GM21825 (cell line): ENCODE measurements around the gene MGA.

Experiments
- ATAC-seq: cut with Tn5 transposase; IDR thresholded peaks from one replicate; pipeline ENCODE4 v1.9.1; 2021; ENCODE audit warnings: mild to moderate bottlenecking, moderate library complexity; ENCODE audit not compliant: unreplicated experiment

Gene MGA

DNA sequence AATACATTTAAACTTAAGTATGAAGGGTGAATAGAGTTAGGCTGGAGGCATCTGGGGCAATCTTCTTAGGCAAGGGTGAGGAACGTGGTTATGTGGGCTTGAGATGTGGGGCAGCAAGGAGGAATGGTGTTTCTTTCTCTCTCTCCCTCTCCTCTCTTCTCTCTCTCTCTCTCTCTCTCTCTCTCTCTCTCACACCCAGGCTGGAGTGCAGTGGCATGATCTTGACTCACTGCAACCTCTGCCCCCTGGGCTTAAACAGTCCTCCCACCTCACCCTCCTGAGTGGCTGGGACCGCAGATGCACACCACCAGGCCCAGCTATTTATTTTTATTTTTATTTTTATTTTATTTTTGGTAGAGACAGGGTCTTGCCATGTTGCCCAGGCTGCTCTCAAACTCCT is 4.0 kb upstream of the MGA start:
- no peak for ATAC-seq

DNA sequence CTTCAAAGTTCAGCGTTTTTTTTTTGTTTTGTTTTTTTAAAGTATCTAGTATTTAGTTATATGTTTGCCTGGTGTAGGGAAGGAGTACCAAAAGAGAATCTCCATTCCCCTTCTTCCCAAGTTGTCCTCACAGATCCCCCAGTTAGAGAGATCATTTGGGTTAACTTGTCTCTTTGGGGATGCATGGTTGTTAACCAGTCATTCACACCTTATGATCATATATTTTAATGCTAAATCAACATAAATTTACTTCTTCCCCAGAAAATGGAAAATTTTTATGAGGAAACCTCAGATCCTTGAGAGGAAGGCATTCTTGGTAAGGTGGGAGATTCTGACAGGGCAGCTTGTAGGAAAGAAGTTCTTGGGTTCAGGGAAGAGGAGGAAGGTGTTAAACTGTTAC is 1.5 kb upstream of the MGA start:
- ATAC-seq = no peak

DNA sequence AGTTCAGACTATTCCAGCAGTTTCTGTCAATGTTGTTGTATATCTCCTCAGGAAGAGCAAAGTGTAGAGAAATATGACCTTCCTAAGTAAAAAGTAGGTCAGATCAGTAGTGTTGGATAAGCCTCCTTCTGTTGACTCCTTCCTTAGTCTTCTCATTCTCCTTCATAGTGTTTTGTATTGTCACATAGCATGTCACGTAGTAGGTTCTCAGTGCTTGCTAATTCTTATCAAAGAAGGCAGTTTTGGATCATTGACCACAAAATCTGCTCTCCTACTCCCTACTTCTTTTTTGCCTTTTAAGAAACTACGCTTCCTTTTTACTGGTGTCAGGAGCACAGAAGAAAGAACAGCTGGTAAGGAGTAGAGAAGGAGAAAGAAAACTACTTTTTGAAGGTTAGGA is 1.0 kb upstream of the MGA start:
- ATAC-seq = no peak

DNA sequence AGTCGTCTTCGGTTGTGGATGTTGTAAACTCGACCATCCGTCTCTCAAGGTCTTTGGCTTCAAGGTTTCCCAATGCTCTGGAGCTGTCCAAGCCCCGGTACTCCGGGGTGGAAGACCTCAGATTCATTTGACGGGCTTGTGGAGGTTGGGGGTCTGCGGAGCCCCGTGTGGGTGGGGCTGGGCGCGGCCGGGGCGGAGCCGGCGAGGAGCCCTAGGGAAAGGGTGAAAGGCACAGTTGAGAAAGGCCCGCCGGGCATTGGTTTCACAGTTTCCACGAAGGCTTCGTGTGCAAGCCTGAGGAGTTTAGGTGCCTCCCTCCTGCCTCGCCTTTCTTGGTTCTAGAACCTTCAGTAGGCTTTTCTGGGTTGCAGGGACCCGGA is 360 bp upstream of the MGA start:
- ATAC-seq = peak; percentile 7

DNA sequence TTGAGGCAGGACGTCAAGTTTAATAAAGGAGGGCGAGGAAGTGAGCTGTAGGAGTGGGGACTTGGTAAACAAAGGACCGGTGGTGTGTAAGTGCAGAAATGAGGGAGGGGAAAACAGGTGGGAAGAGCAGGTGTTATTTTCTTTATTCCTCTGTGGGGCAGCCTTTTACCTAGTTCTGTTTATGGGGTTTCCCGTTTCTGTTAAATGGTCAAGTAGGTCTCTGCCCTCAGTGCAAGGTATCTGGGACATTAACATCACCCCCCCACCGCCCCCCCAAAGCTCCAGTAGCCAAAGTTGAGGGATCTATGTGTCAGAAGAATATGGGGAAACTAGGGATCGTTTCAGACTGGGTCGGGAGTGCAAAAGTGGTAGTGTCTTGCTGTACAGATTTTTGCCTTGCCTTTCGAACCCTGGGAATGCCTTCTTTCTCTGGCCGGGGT is 893 bp downstream of the MGA start:
- ATAC-seq = no peak

DNA sequence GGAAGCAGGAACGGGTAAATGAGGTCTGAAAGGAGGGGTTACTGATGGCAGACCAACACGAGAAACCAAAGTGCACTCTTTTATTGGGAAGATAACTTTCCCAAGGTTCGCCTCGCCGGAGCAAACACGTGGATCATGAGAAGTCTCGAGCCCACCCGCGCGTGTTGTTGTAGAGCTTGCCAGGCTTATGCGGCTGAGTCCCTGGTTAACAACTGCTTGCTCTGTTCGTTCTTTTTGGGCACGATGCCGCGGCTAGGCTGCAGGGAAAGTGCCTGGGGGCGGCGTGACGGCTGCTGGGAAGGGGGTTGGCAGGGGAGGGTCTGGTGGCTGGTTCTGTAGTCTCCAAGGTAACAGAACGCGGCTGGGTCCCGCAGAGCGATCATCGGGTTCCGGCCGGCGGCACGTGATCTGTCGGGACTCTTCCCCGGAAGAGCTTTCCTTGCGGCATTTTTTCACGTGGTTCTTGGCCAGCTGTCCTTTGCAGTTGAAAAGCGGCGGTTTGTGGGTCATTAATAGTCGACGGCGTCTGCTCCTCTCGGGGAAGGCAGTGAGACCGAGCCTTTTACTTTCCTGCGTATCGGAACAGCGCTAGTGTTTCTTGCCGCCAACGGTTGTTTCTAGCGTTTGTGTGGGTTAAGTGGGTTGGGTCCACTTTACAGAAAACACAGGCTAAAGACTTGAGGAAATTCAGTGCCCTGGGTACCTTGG is 1.5 kb downstream of the MGA start:
- peak; percentile 36 for ATAC-seq

DNA sequence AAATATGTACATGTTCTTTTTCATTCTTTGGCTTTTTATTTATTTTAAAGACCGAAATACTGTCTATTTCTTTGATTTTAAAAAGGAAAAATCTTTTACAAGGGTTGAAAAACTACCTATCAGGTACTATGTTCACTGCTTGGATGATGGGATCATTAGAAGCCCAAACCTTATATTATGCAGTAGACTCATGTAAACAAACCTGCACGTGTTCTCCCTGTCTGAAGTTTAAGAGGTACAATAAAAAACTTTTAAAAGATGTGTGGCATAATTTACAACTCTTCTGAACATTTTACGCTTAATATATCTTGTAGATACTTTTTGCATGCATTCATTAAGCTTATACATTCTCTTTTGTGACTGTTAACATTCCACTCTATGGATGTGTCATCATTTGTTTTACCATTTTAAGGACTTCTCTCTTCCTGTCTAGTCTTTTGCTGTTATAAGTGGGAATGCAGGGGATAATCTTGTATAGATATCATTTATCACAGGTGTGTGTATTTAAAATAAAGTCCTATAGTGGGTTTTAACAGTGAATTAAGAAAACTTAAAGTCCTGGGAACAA is 6.2 kb downstream of the MGA start:
- ATAC-seq = no peak

DNA sequence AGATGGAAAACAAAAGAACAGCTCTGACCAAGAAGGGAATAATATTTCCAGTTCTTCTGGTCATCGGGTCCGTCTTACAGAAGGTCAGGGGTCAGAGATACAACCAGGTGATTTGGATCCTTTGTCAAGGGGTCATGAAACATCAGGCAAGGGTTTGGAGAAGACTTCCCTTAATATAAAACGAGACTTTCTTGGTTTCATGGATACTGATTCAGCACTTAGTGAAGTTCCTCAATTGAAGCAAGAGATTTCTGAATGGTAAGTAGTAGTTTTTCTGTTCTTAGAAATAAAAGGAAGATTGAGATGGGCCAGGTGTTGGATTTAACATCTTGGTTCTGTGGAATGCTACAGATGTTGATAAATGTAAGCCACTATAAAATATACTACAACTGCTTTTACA is 9.5 kb downstream of the MGA start:
- ATAC-seq = no peak

DNA sequence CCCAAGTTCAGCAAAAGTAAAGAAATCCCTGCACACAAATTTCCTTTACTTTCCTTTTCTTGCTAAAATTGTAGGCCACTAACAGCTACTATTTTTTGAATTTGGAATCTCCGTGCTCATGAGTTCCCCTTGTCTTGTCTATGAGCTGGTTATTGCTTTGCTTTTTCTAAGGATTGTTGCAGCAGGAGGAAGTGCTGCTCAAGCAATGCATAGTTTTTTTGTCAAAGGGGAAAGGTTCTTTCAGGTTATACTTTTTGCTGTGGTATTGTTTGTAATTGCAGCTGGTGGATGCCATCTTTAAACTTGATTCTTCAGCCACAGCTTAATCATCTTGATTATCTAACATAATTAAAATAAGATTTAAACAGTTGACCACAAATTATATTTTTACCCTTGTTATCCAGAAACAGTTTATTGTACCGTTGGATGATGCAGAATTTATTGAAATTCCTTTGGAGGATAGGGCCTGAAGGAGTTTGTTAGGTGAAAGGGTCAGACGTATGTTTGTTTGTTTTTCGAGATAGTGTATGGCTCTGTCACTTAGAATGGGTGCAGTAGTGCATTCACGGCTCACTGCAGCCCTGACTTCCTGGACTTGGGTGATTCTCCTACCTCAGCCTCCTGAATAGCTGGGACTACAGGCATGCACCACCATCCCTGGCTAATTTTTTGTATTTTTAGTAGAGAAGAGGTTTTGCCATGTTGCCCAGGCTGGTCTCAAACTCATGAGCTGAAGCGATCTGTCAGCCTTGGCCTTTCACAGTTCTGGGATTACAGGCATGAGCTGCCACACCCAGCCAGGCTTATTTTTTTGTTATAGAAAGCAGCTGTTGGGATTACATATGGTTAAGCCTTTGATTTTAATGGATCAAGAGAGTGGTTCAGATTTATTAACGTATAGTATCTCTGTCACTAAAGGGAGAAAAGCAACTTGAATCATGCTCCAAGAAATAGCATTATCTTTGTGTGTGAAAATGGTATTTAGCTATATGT is 11.7 kb downstream of the MGA start:
- ATAC-seq = no peak

DNA sequence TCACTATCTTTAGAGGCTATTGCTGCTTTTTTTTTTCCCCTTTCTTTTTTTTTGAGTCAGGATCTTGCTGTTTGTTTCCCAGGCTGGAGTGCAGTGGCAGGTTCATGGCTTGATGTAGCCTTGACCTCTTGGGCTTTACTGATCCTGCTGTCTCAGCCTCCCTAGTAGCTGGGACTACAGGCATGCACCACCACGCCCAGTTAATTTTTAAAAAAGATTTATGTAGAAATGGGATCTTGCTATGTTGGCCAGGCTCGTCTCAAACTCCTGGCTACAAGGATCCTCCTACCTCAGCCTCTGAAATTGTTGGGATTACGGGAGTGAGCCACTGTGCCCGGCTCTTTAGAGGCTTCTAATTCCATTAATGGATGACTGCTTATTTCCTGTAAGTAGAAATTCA is 15.1 kb downstream of the MGA start:
- no peak for ATAC-seq

DNA sequence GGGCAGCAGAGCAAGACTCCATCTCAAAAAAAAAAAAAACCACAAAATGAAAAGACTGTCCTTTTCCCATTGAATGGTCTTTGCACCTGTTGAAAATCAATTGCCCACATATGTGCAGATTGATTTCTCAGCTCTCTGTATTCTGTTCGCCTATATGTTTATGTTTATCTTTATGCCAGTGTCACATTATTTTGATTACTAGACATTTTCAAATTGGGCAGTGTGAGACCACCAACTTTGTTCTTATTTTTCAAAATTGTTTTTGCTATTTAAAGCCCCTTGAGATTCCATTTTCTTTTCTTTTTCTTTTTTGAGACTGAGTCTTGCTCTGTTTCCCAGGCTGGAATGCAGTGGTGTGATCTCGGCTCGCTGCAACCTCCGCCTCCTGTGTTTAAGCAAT is 18.5 kb downstream of the MGA start:
- no peak for ATAC-seq

DNA sequence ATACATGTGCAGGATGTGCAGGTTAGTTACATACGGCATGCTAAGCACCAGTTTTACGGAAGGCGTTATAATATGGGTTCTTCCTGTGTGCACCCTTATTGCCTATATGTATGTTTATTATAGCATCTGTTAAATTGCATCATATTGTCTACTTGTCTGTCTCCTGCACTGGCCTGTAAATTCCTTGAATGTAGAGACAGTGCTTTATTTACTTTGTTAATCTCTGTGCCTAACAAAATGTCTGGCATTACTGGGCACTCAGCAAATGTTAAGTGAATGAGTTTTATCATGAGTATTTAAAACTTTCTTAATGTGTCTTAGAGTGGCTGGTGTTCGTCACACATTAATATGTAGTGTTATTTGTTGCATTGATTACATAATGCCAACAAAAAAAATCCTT is 23.8 kb downstream of the MGA start:
- no peak for ATAC-seq

DNA sequence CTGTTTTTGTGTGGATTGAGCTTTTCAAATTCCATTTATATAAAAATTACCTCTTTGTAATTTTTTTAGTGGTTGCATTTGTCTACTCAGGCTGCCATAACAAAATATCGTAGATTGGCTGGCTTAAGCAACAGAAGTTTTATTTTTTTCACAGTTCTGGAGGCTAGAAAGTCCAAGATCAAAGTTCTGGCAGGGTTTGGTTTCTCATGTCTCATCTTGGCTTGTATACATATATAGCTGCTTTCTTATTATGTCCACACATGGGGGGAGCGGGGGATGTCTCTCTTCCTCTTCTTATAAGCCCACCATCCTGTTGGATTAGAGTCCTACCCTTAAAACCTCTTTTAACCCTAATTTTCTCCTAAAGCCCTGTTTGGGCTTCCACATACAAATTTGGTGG is 28.5 kb downstream of the MGA start:
- no peak for ATAC-seq

DNA sequence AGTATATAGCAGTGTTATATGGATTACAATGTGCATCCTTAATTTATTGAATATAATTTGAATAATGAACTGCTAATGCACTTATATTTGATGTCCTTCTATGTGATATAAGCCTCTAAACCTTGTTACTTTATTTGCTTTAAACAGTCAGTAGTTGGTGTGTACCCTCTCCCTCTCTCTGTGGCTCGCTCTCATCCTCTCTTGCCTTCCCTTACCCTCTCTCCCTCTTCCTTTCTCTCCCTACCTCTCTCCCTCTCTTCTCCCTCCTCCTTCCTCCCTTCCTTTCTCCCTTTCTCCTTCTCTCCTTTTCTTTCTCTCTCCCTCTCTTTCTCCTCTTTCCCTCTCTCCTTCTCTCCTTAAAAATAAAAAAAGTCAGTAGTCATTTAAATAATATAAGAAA is 28.9 kb downstream of the MGA start:
- no peak for ATAC-seq

DNA sequence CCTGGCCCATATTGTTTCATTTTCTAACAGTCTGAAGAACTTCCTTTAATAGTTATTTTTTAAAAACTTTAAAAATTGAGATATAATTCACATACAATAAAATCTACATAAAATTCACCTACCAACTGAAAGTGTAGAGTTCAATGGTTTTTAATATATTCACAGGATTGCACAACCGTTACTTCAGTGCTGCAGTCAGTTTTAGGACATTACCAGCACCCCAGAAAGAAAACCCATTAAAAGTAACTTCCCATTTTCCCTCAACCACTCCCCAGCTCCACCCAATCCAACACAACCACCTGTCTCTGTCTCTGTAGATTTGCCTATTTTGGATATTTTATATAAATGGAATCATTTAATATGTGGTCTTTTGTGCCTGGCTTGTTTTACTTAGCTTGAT is 29.6 kb downstream of the MGA start:
- no peak for ATAC-seq

DNA sequence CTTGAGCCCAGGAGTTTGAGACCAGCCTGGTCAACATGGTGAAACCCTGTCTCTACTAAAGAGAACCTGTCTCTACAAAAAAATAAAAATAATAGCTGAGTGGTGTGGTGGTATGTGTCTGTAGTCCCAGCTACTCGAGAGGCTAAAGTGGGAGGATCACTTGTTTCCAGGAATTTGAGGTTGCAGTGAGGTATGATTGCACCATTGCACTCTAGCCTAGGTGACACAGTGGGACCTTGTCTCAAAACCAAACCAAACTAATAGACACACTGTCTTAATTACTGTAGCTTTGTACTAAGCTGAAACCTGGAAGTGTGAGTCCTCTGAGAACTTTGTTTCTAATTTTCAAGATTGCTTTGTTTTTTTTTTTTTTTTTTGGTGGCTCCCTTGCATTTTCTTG is 30.4 kb downstream of the MGA start:
- no peak for ATAC-seq

DNA sequence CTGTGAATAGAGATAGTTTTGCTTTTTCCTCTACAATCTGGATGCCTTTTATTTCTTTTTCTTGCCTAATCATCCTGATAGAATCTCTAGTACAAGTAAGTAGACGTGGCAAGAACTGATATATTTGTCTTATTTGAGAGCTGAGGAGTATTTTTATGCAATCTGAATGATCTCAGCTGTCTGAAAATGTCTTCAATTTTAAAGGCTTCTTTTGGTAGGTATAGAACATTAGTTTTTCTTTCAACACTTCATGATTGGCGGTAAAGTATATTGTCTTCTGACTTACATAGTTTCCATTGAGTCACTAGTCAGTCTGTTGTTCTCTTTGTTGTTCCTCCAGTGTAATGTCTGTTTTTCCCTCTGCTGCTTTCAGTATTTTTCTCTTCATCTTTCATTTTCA is 31.3 kb downstream of the MGA start:
- ATAC-seq = no peak

DNA sequence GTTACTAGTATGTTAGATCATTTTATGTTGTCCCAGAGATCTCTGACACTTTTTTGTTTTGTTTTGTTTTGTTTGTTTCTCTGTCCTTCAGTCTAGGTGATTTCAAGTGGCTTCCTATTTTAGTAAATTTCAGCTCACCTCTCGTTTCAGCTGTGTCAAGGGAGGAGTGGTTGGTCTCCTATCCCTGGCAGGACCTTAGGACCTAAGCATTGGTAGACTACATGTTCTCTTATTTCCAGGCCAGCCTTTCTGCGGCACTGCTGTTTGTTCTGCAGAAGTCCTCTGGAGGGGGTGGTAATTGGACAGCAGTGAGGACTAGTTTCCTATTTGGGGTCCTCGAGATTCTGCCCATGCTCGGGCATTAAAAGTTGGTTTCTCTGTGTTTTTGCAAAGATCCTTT is 31.8 kb downstream of the MGA start:
- no peak for ATAC-seq

DNA sequence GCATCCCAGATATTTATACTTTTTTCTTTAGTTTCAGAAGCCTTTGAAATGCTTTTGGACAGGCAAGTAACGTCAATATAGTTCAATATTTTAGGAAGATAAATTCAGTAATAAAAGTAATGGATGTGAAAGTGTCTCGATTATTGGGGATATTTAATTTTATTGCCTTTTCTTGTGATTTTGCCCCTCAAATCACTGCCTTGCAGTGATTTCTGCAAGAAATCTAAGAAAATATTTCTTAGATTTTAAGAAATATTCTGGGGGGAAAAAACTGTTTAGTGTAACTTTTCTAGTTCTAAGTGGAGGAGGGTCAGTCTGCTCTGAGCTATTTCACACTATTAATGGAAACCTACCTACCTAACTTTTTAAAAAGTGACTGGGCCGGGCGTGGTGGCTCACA is 33.6 kb downstream of the MGA start:
- ATAC-seq = no peak

DNA sequence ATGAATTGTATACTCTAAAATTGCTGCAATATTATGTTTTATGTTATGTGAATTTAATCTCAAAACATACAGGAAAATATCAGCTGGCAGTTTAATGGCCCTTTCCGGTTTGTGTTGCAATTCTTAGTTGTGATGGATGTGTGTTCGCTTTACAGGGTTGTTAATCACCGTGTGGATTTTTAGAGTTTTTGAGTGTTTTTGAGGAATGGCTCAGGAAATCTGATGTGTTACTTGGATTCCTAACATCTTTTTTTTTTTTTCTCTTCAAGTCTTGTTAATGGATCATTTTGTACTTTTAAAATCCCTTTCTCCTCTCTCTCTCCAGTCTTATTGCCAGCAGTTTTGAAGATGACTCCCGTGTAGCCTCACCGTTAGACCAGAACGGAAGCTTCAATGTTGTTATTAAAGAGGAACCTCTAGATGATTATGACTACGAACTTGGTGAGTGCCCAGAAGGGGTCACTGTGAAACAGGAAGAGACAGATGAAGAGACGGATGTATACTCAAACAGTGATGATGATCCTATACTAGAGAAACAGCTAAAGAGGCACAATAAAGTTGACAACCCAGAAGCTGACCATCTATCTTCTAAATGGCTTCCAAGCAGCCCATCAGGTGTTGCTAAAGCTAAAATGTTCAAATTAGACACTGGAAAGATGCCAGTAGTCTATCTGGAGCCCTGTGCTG is 35.7 kb downstream of the MGA start:
- ATAC-seq = peak; percentile 91

DNA sequence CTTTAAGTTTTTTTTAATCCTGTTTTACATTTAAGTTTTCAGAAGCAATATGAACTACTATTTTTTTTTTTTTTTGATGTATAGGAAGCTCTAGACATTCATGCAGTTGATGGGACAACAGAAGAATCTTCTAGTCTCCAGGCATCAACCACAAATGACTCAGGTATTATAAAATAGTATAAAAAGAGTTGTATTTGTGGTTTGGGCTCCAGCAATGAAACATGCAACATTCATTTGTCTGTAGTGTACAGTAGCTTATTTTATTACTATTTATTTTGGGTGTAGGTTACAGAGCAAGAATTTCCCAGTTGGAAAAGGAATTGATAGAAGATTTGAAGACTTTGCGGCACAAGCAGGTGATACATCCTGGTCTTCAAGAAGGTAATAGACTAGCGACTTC is 38.6 kb downstream of the MGA start:
- ATAC-seq = no peak
